HepG2 (cell line): ENCODE results near the gene INAFM2.

Experiments
- E2F5 ChIP-seq: sonication (generic); formaldehyde crosslinking; conservative IDR thresholded peaks from 2 replicates; pipeline ENCODE4 v1.4.0; 2020; ENCODE audit warnings: missing genetic modification reagents
- EZH2 ChIP-seq: conservative IDR thresholded peaks from 2 replicates; pipeline ENCODE4 v1.6.1; 2012; ENCODE audit warnings: mild to moderate bottlenecking, low read depth, low read length, moderate library complexity
- HMGA1 ChIP-seq: sonication (generic); formaldehyde crosslinking; conservative IDR thresholded peaks from 2 replicates; pipeline ENCODE4 v1.4.0; 2020; ENCODE audit warnings: missing genetic modification reagents
- REST ChIP-seq, 2 experiments: IDR thresholded peaks; 2 replicates each; pipeline ENCODE4 v1.6.1; 2011 to 2012; ENCODE audit warnings: low read length in 2 of 2, borderline replicate concordance in 1 of 2, low read depth in 1 of 2, mild to moderate bottlenecking in 1 of 2, moderate library complexity in 1 of 2

GRCh38 chr15:40317580-40317979, 5.9 kb upstream of the INAFM2 start:
- no peak for TF ChIP-seq REST (IDR thresholded peaks at IDR 0.05; ENCODE audit: borderline replicate concordance in 1 of 2, low read depth in 1 of 2, low read length in 2 of 2)
- TF ChIP-seq EZH2: no peak
- TF ChIP-seq E2F5 (CRISPR knock-in tag): no peak
- no peak for TF ChIP-seq HMGA1 (CRISPR knock-in tag)
